HG03045 (cell line): Measurements from ENCODE around the gene EXOC3L4.

ENCODE experiments used
- ATAC-seq: cut with Tn5 transposase; IDR thresholded peaks from one replicate; pipeline ENCODE4 v1.9.1; 2021; ENCODE audit warnings: mild to moderate bottlenecking, moderate library complexity; ENCODE audit not compliant: unreplicated experiment

EXOC3L4 gene

GRCh38 chr14:103089386-103090335 is 4.9 kb upstream of the EXOC3L4 start:
- no peak for ATAC-seq

DNA sequence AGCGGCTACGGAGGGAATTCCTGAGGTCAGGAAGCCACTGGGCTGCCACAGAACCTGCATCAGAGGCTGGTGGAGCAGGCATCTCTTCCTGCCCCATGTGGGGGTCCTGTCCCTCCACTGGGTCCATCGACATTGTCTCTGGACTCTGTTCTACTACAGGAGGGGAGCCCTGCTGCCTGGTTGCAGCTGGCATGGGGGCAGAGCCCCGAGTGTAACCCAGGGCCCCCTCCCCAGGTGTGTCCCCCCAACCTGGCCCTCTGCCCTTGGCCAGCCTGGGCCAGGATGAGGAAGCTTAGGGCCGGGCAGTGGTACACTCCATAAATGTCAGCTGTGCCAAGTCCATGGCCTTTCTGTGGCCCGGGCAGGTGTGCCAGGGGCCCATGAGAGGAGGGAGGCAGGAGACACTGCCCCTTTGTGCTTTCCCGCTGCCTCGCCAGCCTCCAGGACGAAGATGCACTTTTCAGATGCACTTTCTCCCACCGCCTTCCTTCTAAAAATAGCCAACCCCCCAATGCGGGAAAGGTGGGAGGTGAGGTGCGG is 4.0 kb upstream of the EXOC3L4 start:
- ATAC-seq, result no peak

GRCh38 chr14:103091041-103091882 is 3.3 kb upstream of the EXOC3L4 start:
- ATAC-seq, result peak; percentile 56

DNA sequence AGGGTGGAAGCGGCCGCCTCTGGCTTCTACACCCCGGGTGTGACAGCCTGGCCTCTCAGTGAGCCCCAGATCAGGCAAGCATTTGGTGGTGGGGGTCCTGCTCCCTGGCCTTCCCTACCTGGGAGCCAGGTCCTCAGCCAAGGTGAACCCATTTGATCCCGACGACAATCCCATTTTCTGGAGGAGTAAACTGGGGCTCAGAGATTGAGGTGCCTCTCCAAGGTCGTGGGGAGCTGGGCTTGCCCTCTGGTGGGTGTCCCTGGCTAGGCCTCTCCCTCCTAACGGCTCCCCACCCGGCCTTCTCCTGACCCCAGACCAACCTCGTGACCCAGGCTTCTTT is 2.7 kb upstream of the EXOC3L4 start:
- no peak for ATAC-seq

DNA sequence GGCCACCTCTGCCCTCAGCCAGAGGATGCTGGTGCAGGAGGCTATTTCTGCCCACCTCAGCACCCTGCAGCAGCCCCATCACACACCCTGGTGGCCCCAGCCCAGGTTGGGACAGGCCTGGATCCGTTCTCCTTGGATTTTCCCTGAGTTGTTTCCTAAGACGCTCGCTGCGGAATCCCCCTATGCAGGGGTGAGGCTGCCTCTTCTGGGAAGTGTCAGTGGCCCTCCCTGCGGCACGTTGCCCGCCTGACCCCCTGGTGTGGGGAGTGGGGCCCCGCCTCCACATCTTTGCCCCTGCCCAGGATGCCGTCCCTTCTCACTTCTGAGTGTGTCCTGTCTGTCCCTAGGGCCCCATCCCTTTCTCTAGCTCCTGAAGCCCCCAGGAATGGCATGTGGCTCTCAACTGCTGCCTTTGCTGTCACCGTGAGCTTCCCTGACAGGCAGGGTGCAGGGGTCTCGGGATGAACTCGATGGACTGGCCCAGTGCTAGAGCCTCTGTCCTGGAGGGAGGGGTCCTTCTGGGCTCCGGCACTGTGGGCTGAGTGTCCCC is 594 bp upstream of the EXOC3L4 start:
- ATAC-seq, result no peak

DNA sequence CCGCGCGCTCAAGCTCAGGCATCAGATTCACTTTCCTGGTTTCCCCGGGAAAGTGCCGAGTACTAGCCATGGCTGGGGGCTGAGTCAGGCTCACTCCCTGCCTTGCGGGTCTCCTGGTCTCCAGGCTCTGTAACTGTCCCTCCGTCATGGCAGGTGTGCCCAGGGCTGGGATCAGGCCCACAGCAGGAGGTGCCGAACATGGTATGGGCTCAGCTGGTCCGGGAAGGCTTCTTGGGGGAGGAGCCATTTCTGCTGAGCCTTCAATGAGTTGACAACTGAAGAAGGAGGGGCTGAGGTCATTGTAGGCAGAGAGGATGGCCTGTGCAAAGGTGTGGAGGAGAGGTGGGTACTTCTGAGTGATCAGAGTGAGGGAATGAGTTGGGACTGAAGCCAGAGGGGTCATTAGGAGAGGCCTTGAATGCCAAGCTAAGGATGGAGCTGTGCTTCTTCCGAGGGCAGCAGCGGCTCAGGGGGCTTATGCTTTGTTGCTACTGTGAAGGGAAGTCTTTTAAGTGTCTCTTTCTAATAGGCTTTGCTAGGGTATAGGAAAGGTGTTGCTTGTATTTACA is 769 bp downstream of the EXOC3L4 start:
- ATAC-seq, result no peak

- ATAC-seq, result no peak
Observed at GRCh38 chr14:103096387-103096786, 1.9 kb downstream of the EXOC3L4 start.

DNA sequence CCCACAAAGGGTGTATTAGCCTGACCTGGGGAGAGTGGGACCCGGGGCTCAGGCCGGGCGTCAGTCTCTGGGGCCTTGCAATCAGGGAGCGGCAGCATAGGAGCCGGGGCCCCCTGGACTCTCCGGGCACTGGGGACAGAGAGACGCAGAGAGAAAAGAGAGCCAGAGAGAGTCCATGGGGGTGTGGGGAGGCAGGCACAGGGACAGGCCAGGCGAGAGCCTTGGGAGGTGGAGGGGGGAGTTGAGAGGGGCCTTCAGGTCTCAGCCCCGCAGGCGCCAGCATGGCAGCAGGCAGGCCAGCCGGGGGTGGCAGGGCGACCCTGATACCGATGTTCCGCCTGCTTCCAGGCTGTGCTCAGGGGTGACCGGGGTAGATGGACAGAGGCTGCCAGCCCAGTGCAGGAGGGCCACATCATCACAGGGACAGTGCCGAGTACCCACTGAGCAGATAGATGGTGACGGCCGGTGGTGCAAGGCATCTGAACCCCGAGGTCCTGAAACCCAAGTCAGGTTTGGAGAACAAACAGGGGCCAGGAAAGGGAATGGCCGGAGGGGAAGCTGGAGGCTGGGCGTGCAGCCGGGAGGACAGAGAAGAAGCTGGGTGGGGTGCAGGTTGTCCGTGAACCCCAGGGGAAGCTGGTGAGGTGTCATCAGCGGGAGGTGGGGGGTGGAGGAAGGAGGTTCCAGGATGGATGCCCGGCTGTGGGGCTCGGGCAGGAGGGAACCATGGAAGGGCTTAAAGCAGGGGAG is 2.9 kb downstream of the EXOC3L4 start:
- ATAC-seq, result no peak

DNA sequence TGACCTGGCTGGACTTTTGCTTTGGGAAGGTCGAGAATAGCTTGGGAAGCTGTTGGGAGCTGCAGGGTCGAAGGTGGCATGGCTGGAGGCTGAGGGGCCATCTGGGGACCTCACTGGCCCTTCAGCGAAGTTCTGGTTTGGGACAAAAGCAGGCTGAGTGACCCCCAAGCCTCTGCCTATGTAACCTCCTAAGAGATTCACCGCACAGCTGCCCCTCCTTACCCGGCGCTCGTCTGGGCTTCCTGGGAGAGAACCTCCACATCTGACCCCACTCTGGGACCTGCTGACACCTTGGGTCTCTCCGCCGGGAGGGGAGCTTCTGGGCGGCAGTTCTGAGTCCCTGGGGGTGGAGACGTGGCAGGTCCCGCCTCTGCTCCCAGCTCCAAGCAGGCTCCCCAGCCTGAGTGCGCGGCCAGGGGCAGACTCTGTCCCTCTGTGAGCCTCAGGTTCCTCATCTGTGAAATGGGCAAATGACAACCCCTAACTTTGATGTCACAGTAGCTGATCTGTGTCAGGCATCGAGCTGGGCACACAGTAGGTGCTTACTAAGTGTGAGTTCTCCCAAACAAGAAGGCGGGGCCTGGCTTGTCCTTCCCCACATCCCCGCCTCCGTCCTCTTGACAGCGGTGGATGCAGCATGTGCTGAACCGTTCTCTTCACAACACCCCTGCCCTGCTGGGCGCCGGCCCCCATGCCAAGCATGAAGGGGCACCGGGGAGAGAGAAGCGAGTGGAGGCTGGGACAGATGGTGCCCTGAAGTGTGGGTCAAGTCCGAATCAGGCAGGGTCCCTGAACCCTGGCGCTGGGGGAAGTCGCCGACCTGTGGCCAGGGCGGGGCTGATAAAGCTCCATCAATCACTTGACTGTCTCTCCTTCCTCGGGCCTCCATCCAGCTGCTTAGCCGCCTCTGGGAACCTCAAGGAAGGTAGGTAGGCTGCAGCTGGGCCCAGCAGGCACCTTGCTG is 3.8 kb downstream of the EXOC3L4 start:
- no peak for ATAC-seq

DNA sequence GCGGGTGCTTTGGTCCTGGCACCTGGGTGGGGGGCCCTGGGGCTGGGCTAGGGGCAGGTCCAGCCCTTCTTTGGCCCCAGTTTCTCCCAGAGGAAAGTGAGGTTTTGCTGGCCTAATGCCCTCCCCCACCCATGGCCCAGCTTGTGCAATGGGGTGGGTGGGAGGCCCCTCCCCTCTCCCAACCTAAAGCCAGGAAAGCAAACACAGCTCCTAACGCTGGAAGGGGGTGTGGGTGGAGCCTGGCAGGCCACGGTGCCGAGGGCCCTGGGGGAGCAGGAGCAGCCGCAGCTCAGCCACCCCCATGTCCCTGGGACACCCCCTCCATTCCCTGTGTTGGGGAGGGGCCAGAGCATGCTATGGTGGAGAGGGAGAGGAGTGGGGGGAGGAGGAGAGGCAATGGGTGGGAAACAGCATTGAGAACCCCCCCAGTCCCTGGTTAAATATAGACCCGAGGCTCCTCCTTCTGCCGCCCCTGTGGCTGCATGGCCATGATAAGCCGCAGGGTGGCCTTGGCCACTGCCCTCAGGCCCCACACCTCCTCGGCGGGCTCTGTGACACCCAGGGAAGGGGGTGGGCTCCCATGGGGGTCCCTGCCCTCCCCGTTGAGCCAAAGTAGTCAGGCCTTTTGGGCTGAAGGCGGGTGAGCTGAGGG is 4.7 kb downstream of the EXOC3L4 start:
- no peak for ATAC-seq

DNA sequence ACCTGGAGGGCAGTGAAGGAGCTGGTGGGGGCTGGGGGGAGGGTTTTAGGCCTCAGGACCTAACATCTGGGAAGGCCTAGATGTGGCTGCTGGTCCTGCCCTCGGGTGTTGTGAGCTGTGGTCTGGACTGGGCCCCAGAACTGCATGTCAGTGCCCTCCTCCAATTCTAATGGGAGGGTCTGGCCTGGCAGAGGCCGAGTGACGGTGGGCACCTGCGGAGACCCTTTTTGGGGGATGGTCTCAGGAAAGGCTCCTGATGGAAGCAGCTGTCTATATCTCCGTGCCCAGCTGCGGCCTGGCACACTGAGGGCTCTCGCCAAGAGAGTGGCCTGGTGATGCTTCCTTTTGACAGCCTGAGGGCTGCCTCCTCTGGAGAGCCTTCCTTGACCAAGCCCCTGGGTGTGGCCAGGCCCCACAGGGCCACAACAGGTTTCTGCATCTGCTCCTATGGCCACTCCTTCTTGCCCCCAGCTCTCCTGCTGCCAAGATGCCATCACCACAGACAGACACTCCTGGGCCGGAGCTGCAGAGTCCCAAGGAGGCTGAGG is 5.3 kb downstream of the EXOC3L4 start:
- no peak for ATAC-seq

DNA sequence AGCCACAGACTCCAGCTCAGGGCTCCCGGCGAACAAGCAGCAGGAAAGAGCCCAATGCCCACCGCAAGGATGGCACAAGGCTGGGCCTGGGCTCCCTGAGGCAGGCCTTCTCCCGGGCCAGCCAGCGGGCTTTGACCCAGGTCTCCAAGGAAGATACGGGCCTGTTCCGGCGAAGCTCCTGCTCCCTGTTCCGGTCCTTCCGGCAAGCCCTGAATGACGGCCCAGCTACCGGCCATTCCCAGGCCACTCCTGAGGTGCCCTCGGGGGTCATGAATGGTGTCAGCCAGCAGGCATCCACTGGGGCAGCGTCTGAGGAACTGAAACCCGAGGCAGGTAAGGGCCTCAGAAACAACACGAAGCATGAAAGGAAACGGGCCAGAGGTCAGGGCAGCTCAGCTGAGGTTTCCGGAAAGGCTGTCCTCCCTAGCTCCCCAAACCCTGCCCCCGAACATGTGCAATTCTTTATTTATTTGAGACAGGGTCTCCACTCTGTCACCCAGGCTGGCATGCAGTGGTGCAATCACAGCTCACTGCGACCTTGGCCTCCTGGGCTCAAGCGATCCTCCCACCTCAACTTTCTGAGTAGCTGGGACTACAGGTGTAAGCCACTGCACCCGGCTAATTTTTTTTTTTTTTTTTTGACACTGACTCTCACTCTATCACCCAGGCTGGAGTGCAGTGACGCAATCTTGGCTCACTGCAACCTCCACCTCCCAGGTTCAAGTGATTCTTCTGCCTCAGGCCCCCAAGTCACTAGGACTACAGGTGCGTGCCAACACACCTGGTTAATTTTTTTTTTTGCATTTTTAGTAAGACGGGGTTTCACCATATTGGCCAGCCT is 6.0 kb downstream of the EXOC3L4 start:
- no peak for ATAC-seq

DNA sequence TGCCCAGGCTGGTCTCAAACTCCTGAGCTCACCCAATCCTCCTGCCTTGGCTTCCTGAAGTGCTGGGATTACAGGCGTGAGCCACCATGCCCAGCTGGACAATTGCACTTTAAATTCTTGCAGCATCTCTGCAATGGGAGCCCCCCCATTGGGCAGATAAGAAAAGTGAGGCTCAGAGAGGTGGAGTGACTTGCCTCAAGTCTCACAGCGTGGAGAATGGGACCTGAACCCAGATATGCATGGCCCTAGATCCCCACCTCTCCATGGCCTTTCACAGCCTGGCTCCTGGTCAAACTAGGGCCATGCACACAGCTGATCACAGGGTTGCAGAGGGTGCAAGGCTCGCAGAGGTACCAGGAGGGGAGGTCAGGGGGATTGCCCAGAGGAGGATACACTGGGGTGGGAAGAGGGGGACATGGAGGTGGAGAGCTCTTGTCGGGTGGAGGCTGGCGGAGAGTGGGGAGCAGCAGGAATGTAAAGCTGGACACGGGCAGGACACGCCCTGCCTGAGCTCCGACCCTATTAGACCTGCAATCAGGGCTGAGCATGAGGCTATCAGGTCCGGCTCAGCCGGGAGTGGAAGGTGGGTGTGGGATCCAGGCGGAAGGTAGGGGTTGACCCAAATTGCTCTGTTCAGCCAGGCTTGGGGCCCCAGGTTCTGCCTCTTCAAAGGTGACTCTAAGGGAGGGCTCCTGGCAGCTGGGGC is 6.9 kb downstream of the EXOC3L4 start:
- ATAC-seq, result no peak

DNA sequence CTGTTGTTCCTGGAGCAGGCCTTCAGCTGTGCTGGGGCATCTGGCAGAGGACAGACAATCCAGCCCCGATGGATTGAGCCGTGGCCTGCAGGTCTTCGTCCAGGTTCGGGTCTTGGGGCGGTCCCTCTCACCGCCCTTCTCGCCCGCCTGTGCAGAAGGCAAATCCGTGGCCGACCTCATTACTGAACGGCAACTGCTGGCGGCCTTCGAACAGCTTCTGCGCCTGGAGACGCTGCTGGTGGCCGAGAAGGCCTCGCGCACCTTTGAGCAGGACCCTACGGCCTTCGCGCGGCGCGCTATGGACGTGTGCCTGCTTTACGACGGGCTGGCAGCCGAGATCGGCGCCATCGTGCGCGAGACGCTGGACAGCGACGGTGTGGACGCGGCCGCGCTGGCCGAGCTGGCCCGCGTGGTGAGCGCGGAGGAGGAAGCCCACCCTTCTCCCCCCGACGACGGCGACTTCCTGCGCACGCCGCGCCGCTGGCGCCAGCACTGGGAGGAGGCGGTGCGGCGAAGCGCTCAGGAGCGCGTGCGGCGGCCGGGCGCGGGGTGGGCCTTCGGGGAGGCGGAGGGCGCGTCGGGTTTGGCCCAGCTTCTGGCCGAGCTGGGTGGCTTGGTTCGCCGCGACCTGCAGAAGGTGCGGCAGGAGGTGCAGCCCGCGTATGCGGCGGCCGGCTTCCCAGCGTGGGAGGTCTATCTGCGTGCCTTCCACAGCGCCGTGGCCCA is 7.6 kb downstream of the EXOC3L4 start:
- ATAC-seq, result no peak

- ATAC-seq, result no peak
Observed at GRCh38 chr14:103102689-103103260, 8.2 kb downstream of the EXOC3L4 start.
